Ecto neural progenitor cell (in vitro differentiated cells): ENCODE data around the gene LILRB1.
"Not testable (repeated sequence)": the region's sequence is repeated elsewhere in the genome, so short reads cannot be mapped to it uniquely, and the experiment has no call there.

Experiments
- DNase-seq: peaks from one replicate; pipeline ENCODE4 v3.0.0-alpha.2; 2018; ENCODE audit warnings: low spot score

Gene LILRB1

GRCh38 chr19:54662730-54663129 is 32.4 kb downstream of the LILRB1 start, which contains the start of gene LILRB4:
Gene LILRB4 (plus strand): TSS chr19:54662985. CDS start chr19:54663034, 49 bp downstream.
- no peak for DNase-seq

DNA sequence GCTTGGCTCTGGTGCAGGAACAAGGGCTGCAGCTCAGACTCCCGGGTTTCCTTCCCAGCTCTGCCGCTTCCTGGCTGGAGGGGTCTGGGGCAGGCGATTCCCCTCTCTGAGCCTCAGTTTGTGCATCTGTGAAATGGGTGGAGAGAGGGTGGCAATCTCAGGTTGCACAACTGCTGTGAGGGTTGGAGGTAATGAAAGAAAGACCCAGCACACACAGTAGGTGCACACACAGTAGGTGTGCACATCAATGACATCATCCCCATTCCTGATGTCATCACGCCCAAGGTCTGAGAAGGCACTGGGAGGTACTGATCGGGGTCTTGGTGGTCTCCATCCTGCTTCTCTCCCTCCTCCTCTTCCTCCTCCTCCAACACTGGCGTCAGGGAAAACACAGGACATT is 35.2 kb downstream of the LILRB1 start:
- DNase-seq = no peak

GRCh38 chr19:54667217-54667616 is 36.9 kb downstream of the LILRB1 start:
- no peak for DNase-seq

GRCh38 chr19:54668353-54668752 is 38.1 kb downstream of the LILRB1 start:
- no peak for DNase-seq

GRCh38 chr19:54670576-54671357 is 40.5 kb downstream of the LILRB1 start:
- DNase-seq = no peak

- DNase-seq = no peak
These were observed 42.9 kb downstream of the LILRB1 start for GRCh38 chr19:54673222-54673621.

- no peak for DNase-seq
These were observed 43.8 kb downstream of the LILRB1 start for GRCh38 chr19:54674021-54674617.

DNA sequence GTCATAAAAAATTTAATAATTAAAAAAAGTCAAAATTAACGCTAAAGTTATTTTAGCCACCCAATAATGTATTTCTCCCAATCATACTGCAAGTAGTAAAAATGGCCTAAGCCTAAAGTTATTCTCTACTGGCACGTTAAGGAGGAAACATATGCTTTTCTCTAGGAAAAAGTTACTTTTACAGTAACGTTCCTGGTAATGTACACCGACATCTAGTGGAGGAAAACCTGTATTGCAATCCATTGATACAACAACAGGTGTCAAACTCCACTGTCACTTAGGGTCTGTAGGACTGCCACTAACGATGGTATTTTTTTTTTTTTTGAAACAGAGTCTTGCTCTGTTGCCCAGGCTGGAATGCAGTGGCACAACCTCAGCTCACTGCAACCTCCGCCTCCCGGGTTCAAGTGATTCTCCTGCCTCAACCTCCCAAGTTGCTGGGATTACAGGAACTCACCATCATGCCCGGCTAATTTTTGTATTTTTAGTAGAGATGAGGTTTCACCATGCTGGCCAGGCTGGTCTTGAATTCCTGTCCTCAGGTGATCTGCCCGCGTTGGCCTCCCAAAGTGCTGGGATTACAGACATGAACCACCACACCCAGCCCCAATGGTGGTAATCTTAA is 46.0 kb downstream of the LILRB1 start:
- not testable (repeated sequence) for DNase-seq

- no peak for DNase-seq
These were observed 46.9 kb downstream of the LILRB1 start for GRCh38 chr19:54677217-54677616.

DNA sequence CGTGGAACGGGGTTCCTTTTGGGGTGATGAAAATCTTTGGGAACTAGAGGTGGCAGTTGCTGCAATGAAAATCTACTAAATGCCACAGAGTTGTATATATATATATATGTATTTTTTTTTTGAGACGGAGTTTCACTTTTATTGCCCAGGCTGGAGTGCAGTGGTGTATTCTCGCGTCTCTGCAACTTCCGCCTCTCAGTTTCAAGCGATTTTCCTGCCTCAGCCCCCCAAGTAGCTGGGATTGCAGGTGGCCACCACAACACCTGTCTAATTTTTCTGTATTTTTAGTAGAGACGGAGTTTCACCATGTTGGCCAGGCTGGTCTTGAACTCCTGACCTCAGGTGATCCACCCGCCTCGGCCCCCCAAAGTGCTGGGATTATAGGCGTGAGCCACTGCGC is 51.3 kb downstream of the LILRB1 start:
- not testable (repeated sequence) for DNase-seq

DNA sequence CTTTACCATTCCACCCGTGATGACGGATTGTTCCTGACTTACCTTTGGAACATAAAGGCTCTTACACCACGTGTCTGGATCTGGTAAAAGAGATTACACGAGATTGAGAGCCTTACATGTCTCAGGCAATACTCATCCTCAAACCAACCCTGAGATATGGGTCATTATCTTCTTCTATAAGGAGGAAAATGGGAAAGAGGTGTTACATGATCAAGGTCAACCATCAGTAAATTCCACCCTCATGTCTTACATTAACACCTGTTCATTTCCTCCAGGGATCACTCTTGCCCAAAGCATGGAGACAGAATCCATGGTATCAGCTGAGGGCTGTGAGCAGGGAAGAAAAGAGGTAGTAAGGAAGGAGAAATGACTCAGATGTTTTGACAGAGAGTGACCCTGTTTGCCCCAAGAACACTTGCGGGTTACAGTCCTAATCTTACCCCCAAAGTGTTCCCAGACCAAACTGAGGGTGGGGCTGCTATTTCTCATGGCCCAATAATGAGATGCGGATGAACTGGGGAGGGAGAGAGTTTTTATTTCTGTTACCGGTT is 52.1 kb downstream of the LILRB1 start:
- no peak for DNase-seq

DNA sequence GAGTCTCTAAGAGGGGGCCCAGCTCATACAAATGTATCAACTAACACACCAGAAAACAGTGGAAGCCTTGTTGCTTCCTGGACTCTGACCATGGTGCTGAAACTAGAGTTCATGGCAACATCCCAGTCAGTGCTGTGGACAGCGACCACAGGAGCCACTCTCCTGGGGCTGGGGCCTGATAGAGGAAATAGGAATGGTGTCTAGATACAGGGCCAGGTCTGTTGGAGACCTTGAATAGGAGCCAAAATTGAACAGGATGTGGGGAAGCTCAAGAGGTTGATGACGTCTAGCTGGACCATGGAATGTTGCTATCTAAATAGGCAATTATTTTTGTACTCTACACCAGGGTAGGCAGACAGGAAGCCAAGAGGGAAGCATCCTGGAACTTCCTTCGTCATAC is 54.2 kb downstream of the LILRB1 start:
- no peak for DNase-seq
